GM21381 (cell line): ENCODE data around the gene LRP1-AS.

Experiments used
- ATAC-seq: cut with Tn5 transposase; IDR thresholded peaks from one replicate; pipeline ENCODE4 v1.9.1; 2021; ENCODE audit warnings: mild to moderate bottlenecking, moderate library complexity; ENCODE audit not compliant: unreplicated experiment

LRP1-AS gene

DNA sequence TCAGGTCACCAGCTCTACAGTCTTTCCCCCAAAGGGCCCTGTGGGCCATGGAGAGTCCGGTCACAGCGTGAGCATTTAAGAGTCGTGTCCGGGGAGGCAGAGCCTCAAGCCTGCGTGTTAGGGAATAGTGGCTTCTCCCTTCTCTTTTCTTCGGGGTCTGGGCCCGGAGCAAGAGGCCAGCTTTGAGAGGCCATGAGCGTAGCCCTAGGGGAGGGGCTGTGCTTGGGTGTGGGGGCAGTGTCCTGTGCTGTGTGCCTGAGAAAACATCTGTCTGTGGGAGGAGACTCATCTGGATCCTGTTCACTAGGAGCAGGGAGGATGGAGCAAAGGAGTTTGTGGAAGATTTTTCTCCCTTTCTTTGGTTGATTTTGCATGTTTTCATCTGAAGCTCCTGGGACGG, 5.3 kb downstream of the LRP1-AS start:
- no peak for ATAC-seq

DNA sequence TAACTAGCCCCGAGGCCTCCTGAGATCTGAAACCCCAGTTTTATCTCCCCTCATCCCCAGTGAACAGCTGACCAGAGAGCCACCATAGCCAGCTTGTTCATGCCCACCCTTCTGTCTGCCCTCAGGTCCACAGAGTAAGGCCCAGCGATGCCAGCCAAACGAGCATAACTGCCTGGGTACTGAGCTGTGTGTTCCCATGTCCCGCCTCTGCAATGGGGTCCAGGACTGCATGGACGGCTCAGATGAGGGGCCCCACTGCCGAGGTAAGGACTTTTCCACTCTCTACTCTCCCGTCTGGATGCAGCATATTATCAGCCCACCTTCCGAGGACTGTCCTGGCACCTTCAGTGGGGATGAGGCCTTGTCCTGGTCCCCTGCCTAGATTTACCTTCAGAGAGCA, 6.2 kb downstream of the LRP1-AS start:
- no peak for ATAC-seq

DNA sequence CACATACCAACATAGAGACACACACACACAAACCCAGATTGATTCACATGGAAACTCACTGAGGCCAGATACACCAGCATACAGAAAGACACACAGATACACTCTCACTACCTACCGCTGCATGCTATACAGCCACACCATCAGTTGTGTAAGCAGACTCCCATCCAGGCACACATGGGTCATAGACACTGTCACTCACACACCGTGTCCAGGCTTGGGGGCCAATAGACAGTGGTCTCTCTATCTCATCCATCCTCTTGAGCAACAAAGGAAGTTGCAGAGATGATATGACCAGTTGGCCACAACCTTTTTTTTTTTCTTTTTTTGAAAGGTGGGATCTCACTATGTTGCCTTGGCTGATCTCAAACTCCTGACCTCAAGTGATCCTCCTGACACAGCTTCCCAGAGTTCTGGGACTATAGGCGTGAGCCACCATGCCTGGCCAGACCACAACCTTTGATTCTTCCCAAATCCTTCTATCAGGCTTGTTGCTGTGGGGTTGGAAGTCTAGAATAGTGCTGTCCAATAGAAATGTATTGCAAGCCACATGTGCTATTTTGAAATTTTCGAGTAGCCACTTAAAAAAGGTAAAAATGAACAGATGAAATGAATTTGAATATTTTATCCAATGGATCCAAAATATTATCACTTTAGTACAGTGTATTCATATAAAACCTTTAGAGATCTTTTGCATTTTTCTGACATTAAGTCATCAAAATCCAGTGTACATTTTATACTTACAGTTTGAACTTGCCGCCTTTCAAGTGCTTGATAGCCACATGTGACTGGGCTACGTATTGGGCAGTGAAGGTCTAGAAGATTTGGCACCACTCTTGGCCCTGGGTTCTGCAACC, 7.4 kb downstream of the LRP1-AS start:
- no peak for ATAC-seq

DNA sequence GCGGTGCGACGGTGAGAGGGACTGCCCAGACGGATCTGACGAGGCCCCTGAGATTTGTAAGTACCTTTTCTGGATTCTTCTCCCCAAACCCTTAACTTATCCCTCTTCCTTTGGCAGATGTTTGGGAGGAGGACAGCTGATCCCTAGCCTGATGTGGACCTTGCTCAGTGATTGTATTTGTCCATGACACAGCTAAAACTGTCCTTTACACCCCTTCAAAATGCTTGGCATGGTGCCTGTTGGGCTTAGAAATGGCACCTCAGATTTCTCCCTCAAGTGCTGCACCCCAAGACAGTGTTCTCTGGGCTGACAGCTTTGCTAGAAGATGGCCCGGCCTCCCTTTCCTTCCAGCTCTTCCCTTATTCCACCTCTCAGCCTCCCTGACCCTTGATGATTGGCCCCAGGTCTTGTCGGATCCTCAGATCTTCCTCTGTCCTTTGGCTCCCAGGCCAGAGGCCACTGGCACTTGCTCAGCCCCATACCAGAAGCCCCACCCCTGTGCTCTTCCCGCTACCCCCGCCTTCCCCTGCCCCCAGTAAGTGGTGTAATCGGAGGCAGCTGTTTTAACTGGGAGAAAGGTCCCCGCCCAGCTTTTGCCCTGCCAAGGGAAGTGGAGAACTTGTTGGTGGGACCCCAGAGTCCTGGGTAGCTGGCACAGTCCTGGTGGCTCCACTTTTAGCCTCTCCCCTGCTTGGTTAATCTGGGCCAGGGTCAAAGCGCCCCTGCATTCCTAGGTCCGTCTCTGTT, 8.7 kb downstream of the LRP1-AS start:
- no peak for ATAC-seq

DNA sequence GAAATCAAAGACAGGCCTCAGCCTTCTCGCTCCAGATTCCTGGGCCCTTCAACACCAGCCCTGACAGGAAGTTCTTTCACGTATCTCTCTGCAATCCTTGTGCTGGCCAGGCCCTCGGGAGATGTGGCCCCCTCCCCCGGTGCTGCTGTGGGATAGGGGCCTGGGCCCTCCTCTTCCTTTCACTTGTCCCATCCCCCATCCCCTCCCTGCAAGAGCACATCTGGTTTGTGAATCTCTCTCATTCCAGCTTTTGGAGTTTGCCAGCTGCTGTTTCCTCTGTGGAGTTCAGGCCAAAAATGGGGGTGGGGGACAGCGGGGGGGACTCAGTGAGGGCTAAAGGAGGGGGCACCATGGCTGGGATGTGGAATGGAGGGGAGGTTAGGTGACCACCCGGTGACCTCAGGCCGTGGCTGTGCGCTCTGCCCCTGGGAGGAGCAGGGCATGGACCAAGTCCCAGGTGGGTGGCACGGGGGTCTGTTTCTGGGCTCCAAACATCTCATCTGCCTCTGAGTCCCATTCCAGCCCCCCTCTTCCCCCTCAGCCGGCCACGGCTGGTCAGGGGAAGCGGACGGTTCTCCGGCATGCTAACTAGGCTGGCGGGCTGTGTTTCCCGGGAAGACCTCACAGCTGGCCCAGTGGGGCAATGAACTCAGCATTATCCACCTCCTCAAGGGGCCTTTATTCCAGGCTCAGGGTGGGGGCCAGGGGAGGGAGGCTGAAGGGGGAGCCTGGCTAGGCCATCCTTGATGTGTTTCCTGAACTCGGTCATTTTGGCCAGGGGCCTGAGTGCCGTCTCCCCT, 11.7 kb downstream of the LRP1-AS start:
- no peak for ATAC-seq

DNA sequence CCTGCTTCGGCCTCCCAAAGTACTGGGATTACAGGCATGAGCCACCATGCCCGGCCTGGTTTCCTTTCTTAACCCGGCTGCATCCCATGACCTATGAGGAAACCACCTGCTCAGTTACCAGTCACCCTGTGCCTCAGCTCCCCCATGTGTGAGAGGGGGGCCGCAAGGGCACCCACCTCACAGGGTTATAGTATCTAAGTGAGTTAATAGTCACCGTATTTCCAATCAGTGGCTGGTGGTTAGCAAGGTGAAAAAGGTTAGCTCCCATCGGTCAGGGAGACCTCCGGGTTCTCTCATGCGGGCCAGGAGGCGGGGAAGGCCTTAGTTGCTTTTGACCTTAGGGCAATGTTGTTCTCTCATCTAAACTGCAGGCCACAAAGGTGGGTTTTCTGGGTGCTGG, 12.5 kb downstream of the LRP1-AS start:
- no peak for ATAC-seq

DNA sequence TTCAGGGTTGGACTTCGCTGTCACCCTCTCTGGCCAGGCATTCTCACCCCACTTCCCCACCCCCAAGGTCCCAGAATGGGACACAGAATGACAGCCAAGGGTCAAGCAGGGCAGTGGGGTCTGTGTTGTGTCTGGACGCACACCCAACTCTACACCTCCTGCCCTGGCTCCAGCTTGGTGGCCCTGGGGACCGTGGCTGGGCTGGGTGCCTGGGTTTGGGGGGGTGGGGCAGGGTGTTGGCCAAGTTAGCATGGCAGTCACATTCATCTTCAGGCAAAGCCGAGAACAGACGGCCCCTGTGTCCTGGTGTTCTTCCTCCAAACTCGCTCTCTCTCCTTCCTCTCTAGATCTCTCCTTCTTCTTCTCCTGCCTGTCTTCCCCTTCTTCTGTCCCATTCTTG, 13.5 kb downstream of the LRP1-AS start:
- no peak for ATAC-seq

DNA sequence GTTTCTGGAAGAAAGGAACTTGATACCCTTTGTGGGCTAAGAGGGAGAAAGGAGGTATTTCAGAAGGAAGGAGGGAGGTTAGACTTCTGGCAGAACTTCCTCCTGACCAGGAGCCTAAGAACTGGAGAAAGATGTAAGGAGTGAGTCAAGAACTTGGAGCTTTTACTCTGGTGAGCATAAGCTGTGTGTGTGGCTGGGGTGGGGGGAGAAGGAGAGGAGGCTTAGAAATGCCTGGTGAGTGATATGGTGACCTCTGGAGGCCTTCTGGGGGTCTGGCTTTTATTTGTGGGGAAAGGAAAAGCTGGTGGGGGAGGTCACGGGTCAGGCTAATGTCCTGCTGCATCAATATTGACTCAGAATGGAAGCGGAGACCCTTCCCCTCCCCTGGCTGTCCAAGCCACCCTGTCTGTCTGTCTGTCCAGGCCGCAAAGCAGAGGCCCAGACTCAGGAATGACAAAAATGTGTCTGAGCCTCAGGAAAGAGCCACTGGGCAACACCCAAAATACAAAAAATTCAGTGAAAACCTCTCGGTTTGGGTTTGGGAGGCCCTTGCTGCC, 14.3 kb downstream of the LRP1-AS start:
- ATAC-seq = no peak

DNA sequence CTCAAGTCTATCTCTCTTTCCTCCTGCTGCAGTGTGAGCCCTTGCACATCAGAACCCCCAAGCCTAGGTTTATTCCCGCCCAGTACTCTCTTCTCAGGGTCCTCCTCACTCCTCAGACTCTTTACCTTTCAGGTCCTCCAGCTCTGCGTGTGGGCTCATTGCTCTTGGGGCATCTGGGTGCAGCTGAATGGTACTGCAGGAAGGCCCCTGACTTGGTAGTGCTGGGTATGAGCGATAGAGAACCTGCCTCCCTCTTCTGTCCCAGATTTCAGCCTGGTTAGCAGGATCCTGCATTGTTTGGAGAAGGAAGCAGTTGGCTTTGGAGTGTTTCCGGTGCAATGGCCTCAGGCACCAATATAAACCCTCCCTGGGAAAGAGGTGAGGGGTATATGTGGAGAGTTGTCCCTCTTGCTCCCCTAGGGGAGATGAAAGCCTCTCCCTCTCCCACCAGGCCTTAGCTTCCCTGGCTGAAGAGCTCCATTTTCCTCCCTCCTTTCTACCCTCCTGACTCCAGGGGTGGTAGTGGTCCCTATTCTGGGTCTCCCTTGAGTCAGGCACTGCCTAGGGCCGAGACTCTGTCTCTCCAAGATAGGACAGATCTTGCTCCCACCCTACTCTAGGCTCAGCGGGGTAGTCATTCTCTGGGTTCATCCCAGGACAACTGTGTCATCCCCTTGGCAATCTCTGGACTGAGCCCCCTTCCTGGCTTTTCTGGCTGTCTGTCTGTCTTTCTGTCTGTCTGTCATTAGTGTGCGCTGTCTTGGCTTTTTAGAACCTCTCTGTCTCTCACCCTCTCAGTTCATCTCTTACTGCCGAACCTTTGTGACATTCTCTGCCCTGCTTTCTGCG, 15.3 kb downstream of the LRP1-AS start:
- ATAC-seq = no peak

DNA sequence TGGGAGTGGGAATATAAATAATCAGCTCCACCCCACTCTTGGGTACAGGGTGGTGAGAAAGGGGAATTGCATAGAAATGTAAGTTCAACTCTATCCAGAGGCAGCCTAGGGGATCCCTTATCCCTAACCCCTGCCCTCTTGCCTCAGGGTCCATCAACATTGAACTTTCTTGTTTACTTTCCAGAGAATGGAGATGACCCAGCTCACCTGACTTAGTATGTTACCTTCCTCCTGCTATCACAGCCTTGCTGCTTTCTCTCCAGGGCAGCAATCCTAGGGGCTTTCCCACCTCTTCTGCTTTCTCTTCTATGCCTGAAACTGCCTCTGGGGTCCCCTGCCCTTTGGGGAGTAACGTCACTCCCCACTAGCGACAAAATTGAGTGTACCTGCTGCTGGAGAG, 16.5 kb downstream of the LRP1-AS start:
- no peak for ATAC-seq

DNA sequence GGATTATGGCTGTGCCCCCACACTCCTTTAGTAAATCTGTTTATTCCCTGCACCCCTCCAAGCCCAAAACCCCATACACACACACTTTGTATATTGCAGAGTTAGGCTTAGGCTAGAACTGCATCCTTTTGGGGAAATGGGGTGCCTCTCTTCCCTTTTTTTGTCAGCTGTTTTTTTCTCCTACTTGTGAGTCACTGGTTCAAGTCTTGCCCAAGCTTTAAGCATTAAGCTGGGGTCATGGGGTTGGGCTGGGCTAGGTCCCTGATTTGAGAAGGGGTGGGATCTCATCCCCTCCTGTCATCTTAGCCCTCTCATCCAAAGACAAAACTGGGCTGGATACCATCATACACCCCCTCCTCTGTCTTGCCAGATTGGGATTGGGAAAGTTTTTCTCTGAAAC, 17.5 kb downstream of the LRP1-AS start:
- no peak for ATAC-seq

DNA sequence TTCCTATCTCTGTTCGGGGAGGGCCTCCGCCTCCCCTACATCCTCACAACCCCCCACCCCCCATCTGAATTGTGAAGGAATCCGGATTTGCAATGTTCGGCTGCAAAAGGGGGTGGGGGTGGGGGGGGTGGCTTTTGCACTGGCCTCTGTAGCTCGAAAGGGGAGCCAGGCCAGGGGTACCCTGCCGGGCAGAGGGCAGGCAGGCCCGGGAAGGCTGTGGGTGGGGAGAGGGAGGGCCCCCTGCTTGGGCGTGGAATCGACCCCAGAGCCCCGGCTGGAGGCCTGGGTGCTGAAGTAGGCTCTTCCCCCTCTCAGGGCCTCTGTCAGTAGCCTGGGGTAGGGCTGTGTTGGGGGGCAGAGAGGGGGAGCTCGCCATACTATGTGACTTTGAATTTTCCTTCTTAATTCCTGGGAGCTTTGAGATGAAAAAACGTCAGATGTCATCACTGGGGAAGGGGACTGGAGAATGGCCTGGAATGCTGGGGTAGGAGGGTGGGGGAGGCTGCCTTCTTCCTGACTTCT, 18.0 kb downstream of the LRP1-AS start:
- no peak for ATAC-seq

DNA sequence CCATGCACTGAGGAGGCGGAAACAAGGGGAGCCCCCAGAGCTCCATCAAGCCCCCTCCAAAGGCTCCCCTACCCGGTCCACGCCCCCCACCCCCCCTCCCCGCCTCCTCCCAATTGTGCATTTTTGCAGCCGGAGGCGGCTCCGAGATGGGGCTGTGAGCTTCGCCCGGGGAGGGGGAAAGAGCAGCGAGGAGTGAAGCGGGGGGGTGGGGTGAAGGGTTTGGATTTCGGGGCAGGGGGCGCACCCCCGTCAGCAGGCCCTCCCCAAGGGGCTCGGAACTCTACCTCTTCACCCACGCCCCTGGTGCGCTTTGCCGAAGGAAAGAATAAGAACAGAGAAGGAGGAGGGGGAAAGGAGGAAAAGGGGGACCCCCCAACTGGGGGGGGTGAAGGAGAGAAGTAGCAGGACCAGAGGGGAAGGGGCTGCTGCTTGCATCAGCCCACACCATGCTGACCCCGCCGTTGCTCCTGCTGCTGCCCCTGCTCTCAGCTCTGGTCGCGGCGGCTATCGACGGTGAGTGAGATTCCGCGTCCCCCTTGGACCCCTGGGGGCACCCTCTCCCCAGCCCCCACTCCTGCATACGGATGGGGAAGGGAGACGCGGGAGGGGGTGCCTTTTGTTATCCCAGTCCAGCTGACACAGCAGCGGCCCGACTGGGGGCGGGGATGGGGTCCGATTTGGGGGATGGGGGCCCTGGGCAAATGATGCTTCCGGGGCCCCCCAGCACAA, 18.7 kb downstream of the LRP1-AS start:
- no peak for ATAC-seq

DNA sequence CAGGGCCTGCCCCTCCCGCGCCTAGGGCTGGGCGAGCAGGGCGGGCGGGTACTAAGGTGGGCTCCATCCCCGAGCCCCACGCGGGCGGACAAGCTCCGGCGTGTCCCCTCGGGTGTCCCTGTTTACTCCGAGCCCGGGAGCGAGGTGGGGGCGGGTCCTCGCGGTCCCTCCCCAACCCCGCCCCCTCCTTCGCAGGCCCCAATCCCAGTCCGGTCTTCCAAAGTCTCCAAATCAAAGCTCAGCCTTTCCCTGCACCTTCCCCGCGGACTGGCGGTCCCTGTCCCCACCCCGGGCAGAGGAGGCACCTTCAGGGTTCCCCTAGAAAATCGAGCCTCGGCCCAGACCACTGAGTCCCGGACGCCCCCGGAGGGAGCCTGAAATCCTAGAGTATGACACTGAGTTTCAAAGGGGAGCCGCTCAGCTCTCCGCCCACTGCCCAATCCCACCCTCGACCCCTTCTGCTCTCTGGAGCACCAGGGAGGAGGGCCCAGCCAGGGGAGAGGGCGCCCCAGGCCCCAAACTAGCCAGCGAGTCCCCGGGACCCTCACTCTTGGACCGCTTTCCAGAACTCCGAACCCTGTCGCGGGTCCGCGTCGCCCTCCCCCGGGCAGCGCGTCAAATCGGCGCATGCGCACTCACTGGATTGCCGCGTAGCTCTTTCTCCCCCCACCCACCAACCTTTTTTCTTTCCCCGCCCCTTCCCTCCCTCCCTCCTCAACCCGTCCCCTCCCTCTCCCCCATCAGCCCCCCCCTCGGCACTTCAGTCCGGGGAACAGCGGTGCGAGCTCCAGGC, 19.5 kb downstream of the LRP1-AS start, which contains the start of gene LRP1:
TSS of gene LRP1 (plus strand) at position 758 of the 793 bp plus-strand sequence. CDS start 482 bp downstream, outside the sequence.
- ATAC-seq = no peak

DNA sequence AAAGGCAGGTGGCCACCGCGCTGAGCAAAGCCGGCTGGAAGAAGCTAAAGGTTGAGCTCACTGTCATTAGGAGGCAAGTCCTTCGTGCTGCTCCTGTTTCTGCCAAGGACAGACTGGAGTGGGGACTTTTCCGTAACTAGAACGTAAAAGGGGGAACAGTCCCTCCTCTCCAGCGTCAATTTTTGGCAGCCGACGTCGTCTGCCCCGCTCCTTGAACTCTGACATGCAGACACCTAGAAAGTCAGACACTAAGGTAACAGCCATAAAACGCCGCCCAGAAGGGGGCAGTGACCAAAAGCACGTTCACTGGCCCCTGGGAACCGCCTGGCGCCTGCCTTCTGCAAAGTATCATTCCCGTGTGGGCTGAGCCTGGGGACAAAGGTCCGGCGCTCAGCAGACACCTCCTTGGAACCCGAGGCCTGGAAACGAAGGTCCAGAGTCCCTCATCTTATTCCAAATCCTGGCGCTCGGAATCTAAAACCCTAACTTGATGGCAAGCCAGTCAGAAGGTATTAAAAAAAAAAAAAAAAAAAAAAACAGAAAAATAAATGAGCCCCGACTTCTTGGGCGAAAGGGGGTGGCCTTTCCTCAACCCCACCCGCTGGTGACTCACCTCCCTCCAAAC, 20.2 kb downstream of the LRP1-AS start:
- no peak for ATAC-seq

DNA sequence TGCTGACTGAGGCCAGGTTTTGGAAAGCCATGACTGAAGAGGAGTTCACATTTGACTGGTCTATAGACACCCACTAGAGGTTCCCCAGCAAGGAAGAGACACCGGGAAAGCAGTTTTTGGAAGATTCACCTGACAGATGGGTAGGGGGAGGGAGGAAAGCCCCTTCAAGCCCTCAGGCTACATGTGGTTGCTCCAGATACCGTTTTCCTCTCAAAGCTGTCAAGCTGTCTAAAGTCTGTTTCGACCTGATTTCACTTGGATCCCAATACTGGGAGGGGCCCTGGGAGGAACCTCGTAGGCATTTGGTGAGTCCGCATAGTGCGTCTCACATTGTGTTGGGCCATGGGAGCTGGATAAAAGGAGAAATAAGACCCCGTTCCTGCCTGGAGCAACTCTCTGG, 20.9 kb downstream of the LRP1-AS start:
- no peak for ATAC-seq

DNA sequence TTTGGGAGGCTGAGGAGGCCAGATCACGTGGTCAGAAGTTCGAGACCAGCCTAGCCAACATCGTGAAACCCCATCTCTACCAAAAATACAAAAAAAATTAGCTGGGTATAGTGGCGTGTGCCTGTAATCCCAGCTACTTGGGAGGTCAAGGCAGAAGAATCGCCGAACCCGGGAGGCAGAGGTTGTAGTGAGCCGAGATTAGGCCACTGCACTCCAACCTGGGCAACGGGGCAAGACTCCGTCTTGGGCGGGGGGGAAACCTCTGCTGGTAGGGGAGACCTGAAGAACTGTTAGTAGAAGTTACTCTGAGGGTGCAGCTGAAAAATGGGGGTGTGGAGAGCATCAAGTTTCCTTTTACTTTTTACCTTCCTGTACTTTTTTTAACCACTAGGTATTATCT, 21.4 kb downstream of the LRP1-AS start:
- no peak for ATAC-seq

DNA sequence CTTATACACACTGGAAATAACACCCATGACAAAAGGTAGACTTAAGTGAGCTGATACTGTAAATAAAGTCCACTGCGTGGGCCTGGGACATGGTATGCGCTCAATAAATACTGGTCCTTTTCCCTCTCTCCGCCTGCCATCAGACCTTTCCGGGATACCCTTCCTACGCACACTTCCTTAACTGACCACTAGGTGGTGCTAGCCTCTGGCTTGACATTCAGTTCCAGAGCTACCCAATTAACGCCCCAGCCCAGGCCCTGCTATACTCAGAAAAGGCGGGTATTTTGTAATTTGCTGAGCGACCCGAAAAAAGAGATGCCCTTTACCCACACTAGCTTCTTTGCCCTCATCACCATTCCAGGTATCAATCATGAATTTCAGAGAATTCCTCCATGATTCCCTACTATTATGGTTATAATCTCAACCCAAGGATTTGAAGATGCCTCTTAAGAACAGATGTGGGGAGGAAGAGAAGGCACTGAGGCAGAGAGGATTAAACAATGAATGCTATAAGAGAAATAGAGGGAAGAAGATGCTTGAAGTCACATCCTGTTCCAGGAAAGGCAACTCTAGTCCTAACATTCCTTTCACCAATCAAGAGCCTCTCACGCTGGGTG, 23.1 kb downstream of the LRP1-AS start:
- no peak for ATAC-seq
